Pancreas (tissue), 10 donors: ENCODE measurements around the gene EML1. TPM values are rescaled to one million over a fixed set of nuclear protein-coding genes. Genes with fewer than 3 reads are reported as not detected.

Source experiments
- ATAC-seq, 4 donors: fragments of 200-7000 bp; cut with Tn5 transposase; one replicate each; pipeline versions ENCODE4 v1.8.0 to v1.9.1; 2020; ENCODE audit warnings: mild to moderate bottlenecking in 4 of 4, moderate library complexity in 4 of 4
- DNase-seq, 6 donors: peaks; one replicate each; pipeline ENCODE4 v3.0.0-alpha.2; 2020
- FAIRE-seq: peaks from 2 replicates; lab custom pipeline; 2012; peaks lifted over from hg19 to GRCh38; lab: Jason Lieb, UNC
- H3K27ac ChIP-seq, 4 donors: fragments of 200-600 bp; sonication (generic); 1 replicate in 3 of 4; 2 replicates in 1 of 4; pipeline versions ENCODE4 v1.5.0 to v1.8.0; 2020
- H3K27me3 ChIP-seq, 4 donors: fragments of 200-600 bp; one replicate each; pipeline ENCODE4 v1.8.0; 2021
- H3K36me3 ChIP-seq, 3 donors: fragments of 200-600 bp; sonication (generic) in 1 of 3; one replicate each; pipeline versions ENCODE4 v1.5.0 to v1.8.0; 2020 to 2021
- H3K4me1 ChIP-seq, 3 donors: fragments of 200-600 bp; one replicate each; pipeline ENCODE4 v1.8.0; 2021
- H3K4me3 ChIP-seq, 4 donors: fragments of 200-600 bp; sonication (generic) in 2 of 4; one replicate each; pipeline versions ENCODE4 v1.5.0 to v1.8.0; 2020 to 2021
- H3K9me3 ChIP-seq, 4 donors: fragments of 200-600 bp; one replicate each; pipeline ENCODE4 v1.8.0; 2021
- WGBS, 2 donors: extraction: QIAGEN DNeasy Blood & Tissue Kit; methylation state at CpG; one replicate each; pipeline ENCODE4 v1.1.7; 2013; 5-methylcytosine and 5-hydroxymethylcytosine counted together
- intact Hi-C, 3 donors: fragments of 100-400 bp; cut with DNase I; formaldehyde crosslinking; loops; one replicate each; pipeline versions ENCODE4 v1.11.1 to v1.14.2; 2022
- polyA plus RNA-seq, 2 donors: library from polyadenylated mRNA; stranded (reverse); fragments of 200-250 nt; gene quantifications; one replicate each; pipeline ENCODE4 v1.2.3, GENCODE V29; 2013
- total RNA-seq, 6 donors: library from RNA; stranded (reverse); fragmentation: NEBNext Ultra II Directional in 4 of 6; extraction: Animal tissue kit (Norgen Biotek cat#: 25700) in 4 of 6; gene quantifications; one replicate each; pipeline versions ENCODE4 v1.2.1 to v1.2.4, GENCODE V29; 2021 to 2023
- TF ChIP-seq, protein P1 (sequence below), 4 donors: fragments of 200-600 bp; sonication (generic) in 3 of 4; IDR thresholded peaks; one replicate each; pipeline versions ENCODE4 v1.5.0 to v1.8.0; 2021; ENCODE audit warnings: antibody characterized with exemption in 4 of 4
- donor health status: healthy with polysubstance abuse.
- donor health status: DM: no; HTN: no; CAD: no; lungs with moderate emphysema.
- donor health status: DM: no; HTN: no; CAD: no.
- donor health status: control.
- donor health status: control.
- donor health status: Bipolar disorder and iron deficiency.
- donor health status: DM: yes; HTN: yes; CAD: no.
- donor health status: DM: no; HTN: no; CAD: no.
- donor health status: DM: no; HTN: no; CAD: no.
- donor health status: DM: yes; HTN: yes; CAD: no.

Gene EML1
- total and polyA plus RNA-seq, 8 donors: 3.8 to 13.4 (median 9.7) TPM

DNA sequence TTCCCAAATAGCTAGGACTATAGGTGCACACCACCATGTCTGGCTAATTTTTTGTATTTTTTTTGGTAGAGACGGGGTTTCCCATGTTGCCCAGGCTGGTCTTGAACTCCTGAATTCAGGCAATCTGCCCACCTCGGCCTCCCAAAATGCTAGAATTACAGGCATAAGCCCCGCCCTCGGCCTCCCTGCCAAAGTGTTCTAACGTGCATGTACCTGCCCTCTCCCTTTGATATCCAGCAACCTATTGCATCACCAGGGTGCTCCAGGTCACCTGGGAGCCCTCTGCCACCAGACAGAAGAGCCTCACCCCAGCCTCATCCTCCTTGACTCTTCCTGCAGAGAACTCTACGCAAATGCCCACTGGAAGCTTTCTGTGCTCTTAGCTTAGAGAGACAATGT is 2.2 kb upstream of the EML1 start:
- H3K9me3 ChIP-seq: no peaks in the 10 kb centered on the region
- DNase-seq: peak in 2 of 6 donors; percentile 44 to 52
- no peaks in the 10 kb centered on the region for H3K27me3 ChIP-seq
- ATAC-seq: no peak
- FAIRE-seq: no peak
- no peak overlapping the region for H3K27ac ChIP-seq
- WGBS, 2 donors: 69 to 72% methylated on average over 6 of the region's 6 CpGs
- peaks cover 5 to 14% (median 11%) of the 10 kb centered on the region in 3 donors for H3K4me1 ChIP-seq
- no peaks in the 10 kb centered on the region for H3K36me3 ChIP-seq
- TF ChIP-seq, protein P1, sequence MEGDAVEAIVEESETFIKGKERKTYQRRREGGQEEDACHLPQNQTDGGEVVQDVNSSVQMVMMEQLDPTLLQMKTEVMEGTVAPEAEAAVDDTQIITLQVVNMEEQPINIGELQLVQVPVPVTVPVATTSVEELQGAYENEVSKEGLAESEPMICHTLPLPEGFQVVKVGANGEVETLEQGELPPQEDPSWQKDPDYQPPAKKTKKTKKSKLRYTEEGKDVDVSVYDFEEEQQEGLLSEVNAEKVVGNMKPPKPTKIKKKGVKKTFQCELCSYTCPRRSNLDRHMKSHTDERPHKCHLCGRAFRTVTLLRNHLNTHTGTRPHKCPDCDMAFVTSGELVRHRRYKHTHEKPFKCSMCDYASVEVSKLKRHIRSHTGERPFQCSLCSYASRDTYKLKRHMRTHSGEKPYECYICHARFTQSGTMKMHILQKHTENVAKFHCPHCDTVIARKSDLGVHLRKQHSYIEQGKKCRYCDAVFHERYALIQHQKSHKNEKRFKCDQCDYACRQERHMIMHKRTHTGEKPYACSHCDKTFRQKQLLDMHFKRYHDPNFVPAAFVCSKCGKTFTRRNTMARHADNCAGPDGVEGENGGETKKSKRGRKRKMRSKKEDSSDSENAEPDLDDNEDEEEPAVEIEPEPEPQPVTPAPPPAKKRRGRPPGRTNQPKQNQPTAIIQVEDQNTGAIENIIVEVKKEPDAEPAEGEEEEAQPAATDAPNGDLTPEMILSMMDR (IDR thresholded peaks at IDR 0.05): no peak
- intact Hi-C loops: no loop called here
- H3K4me3 ChIP-seq: no peak overlapping the region

DNA sequence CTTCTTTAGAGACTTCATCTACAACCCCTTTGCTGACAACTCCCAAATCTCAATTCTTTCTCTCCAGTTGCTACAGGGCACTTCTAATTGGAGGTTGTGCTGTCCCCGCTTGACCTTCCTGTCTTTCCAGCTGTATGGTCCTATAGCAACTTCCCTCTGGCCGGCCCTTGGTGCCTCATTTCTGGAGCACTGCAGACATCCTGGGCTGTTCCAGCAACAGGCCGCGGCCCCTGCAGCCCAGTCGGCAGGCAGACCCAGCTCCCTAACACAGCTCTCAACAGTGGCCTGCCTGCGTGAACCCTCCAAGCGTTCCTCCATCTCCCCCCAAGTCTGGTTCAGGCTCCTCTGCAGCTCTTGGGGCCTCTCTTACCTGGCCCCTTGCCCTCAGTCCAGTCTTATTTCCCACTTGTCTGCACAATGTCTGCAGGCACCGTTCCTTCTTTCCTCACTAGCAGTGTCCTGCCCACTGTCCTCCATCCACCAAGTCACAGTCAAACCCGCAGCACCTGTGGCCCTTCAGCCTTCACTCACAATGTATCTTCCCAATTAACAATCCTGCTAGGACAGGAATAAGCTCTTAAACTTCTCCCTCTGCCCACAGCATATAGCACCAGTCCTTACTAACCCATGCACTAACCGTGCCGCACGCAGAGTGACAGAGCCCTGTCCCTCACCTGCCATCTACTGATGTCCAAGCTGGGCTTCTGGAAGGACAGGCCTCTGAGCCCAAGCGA is 1.6 kb upstream of the EML1 start:
- Histone ChIP-seq H3K4me3 (no peak overlapping the region), H3K27me3 (no peaks in the 10 kb centered on the region), H3K36me3 (no peaks in the 10 kb centered on the region), H3K4me1 (peaks cover 5 to 14% (median 11%) of the 10 kb centered on the region in 3 donors), H3K27ac (no peak overlapping the region), H3K9me3 (no peaks in the 10 kb centered on the region)
- ATAC-seq: no peak
- intact Hi-C loops: no loop called here
- TF ChIP-seq, protein P1 (IDR thresholded peaks at IDR 0.05): no peak
- peak in 1 of 6 donors; percentile 60 for DNase-seq
- no peak for FAIRE-seq
- WGBS, 2 donors: 90 to 92% methylated on average over 13 of the region's 13 CpGs

GRCh38 chr14:99792210-99792535 is 1.0 kb upstream of the EML1 start:
- Histone ChIP-seq H3K36me3 (no peaks in the 10 kb centered on the region), H3K27ac (peak overlapping the region in 1 of 4 donors; percentile 66), H3K4me3 (peak overlapping the region in 2 of 4 donors; percentile 60 to 61), H3K4me1 (peaks cover 5 to 14% (median 11%) of the 10 kb centered on the region in 3 donors), H3K9me3 (no peaks in the 10 kb centered on the region), H3K27me3 (no peaks in the 10 kb centered on the region)
- ATAC-seq: no peak
- TF ChIP-seq, protein P1 (IDR thresholded peaks at IDR 0.05): no peak
- FAIRE-seq: no peak
- no peak for DNase-seq
- 68 to 72% methylated on average over 6 of the region's 6 CpGs for WGBS, 2 donors
- intact Hi-C loops: no loop called here

DNA sequence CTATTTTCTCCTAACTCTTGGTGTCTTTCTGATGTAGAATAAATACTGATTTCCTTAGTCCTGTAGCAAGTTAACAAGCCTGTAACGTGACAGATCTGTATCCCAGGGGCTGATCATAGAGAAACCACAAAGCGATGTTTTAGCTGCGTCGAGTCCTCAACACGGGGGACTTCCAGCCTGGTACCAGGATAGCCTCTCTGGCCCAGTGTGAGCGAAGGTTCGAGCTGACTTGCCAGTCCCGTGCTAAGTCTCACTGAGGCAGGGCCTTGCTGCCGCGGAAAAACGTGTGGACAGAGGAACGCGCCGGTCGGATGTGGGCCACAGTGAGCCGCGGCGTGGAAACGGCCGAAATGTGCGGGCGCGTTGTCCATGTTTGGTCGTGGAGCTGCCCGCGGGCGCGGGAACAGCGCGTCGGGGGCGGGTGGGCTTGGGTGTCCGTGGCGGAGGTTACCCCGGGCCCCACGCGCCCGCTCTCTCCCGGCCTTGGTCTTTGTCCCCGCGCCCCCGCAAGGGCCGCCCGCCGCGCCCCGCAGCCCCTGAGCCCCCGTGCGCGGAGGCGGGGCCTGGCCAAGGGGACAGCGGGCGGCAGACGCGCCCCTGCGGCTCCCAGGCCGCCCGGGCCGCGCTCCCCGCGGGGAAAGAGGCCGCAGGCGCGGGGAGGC is 531 bp upstream of the EML1 start:
- peak overlapping the region; percentile 39 to 61 (median 50) for H3K4me3 ChIP-seq
- WGBS, 2 donors: 5 to 9% methylated on average over 29 to 65 of the region's 65 CpGs

More for the DNA sequence above, 531 bp upstream of the EML1 start:
- Histone ChIP-seq H3K36me3 (no peaks in the 10 kb centered on the region), H3K27ac (peak overlapping the region; percentile 58 to 73 (median 70)), H3K27me3 (no peaks in the 10 kb centered on the region), H3K9me3 (no peaks in the 10 kb centered on the region), H3K4me1 (peaks cover 5 to 14% (median 11%) of the 10 kb centered on the region in 3 donors)
- TF ChIP-seq, protein P1 (IDR thresholded peaks at IDR 0.05): no peak
- DNase-seq (peak; percentile 21 to 84 (median 40)), ATAC-seq (peak; percentile 3 to 24 (median 13)), FAIRE-seq (no peak)
- intact Hi-C loops: no loop called here
